ENCODE results near the gene GAST. TPM values are rescaled to one million over a fixed set of nuclear protein-coding genes. Genes with fewer than 3 reads are reported as not detected.

GAST gene
- total RNA-seq, 1 experiment from 2014 or later = not detected

DNA sequence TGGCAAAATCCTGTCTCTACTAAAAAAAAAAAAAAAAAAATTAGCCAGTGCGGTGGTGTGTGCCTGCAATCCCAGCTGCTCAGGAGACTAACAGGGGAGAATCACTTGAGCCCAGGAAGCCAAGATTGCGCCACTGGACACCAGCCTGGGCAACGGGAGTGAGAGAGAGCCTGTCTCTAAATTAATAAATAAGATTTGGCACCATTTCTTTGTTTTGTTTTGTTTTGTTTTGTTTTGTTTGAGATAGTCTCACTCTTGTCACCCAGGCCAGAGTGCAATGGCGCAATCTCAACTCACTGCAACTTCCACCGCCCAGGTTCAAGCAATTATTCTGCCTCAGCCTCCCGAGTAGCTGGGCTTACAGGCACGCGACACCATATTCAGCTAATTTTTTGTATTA lies 9.4 kb upstream of the GAST start:
- Mint-ChIP-seq H3K4me1 (peaks cover 17 to 18% of the 10 kb centered on the region in 2 experiments), H3K27me3 (ENCODE audit: low read depth) (peaks cover 82% of the 10 kb centered on the region), H3K9me3 (peaks cover 6 to 8% of the 10 kb centered on the region in 2 experiments; a peak in 4 of 5 replicates), H3K27ac (no peak overlapping the region), H3K36me3 (ENCODE audit: insufficient read depth in 1 of 3, low read depth in 3 of 3) (peaks cover 0 to 4% (median under 1%) of the 10 kb centered on the region in 3 experiments; a peak in 3 of 7 replicates), H3K4me3 (no peak overlapping the region)
- Histone ChIP-seq H3K56ac (ENCODE audit: insufficient read length, low read depth, low read length) (no peak overlapping the region), H3K14ac (ENCODE audit: insufficient read depth, low read length) (no peak overlapping the region), H3K9ac (ENCODE audit: extremely low read depth, insufficient read length, low read length) (no peak overlapping the region), H2AK5ac (ENCODE audit: insufficient read length, low read length) (no peak overlapping the region), H2AFZ (ENCODE audit: low read length) (no peak overlapping the region), H4K5ac (ENCODE audit: insufficient read length, low read depth, low read length) (no peak overlapping the region), H3K9me3 (ENCODE audit: control insufficient read depth, low read depth, low read length) (no peaks in the 10 kb centered on the region), H4K91ac (ENCODE audit: insufficient read length, low read depth, low read length) (no peak overlapping the region), H2BK15ac (ENCODE audit: low read depth, low read length) (no peak overlapping the region), H3T11ph (ENCODE audit: low read length) (no peak overlapping the region), H3K79me2 (ENCODE audit: insufficient read depth, low read length) (no peaks in the 10 kb centered on the region), H2BK5ac (ENCODE audit: insufficient read length, low read length) (no peak overlapping the region), H2BK20ac (ENCODE audit: low read depth, low read length, poor library complexity, severe bottlenecking) (no peak overlapping the region), H3K27ac (ENCODE audit: insufficient read length, low read depth, low read length) (no peak overlapping the region), H3K23me2 (ENCODE audit: insufficient read length, low read depth, low read length, poor library complexity, severe bottlenecking) (no peaks in the 10 kb centered on the region), H3K4ac (ENCODE audit: low read depth, low read length) (no peak overlapping the region), H3K79me1 (ENCODE audit: insufficient read depth, low read depth, low read length, poor library complexity, severe bottlenecking) (no peaks in the 10 kb centered on the region), H3K23ac (ENCODE audit: insufficient read length, low read depth, low read length) (no peak overlapping the region), H4K20me1 (ENCODE audit: control insufficient read depth, insufficient read depth, insufficient read length) (no peaks in the 10 kb centered on the region), H3K4me1 (ENCODE audit: insufficient read depth, low read length) (peaks cover 3% of the 10 kb centered on the region; the same call in 1 of the 2 replicates), H4K8ac (replicated peaks; ENCODE audit: insufficient read length, low read depth, low read length) (no peak overlapping the region), H2BK12ac (ENCODE audit: insufficient read length, low read depth, low read length) (no peak overlapping the region), H3K18ac (ENCODE audit: insufficient read length, low read depth, low read length) (no peak overlapping the region), H2BK120ac (ENCODE audit: low read depth, low read length, poor library complexity, severe bottlenecking) (no peak overlapping the region), H3K4me2 (ENCODE audit: insufficient read depth, insufficient read length, low read length) (no peak overlapping the region), H3K27me3 (ENCODE audit: insufficient read depth, low read length) (peaks cover 10% of the 10 kb centered on the region; the same call in 1 of the 2 replicates)
- TF ChIP-seq CTCF (conservative IDR thresholded peaks at IDR 0.05) = no peak
- DNase-seq = no peak
- WGBS (ENCODE audit: extremely low coverage, insufficient read length, low lambda C conversion rate) = no CpG with 5 or more reads among the region's 8 CpGs
